IPS-18c (cell line): ENCODE results near the gene EDA2R.

Experiments
- H3K4me3 ChIP-seq: 2 replicates; pipeline ENCODE4 v1.7.0; 2013; ENCODE audit warnings: low read depth, mild to moderate bottlenecking, low read length, moderate library complexity; ENCODE audit not compliant: insufficient read depth
- H3K9me3 ChIP-seq: one replicate; pipeline ENCODE4 v1.6.1; 2013; ENCODE audit warnings: mild to moderate bottlenecking, low read length, moderate library complexity; ENCODE audit not compliant: control insufficient read depth, insufficient read depth

EDA2R gene

GRCh38 chrX:66602381-66602938, 36.4 kb downstream of the EDA2R start:
- H3K9me3 ChIP-seq, result peaks cover 2% of the 10 kb centered on the region
- no peak overlapping the region for H3K4me3 ChIP-seq

GRCh38 chrX:66601522-66601921, 37.4 kb downstream of the EDA2R start:
- Histone ChIP-seq H3K9me3 (peaks cover 2% of the 10 kb centered on the region), H3K4me3 (no peak overlapping the region)

DNA sequence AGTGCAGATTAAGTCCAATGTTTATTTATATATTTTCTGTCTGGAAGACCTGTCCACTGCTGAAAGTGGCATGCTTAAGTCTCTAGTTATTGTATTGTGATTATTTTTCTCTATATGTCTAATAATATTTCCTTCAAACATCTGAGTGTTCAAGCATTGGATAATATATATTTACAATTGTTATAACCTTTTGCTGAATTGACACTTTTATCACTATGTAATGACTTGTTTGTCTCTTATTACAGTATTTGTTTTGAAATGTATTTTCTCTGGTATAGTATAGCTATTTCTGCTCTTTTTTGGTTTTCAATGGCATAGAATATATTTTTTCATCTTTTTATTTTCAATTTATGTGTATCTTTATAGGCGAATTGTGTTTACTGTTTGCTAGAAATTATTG, 59.7 kb downstream of the EDA2R start:
- no peak overlapping the region for H3K4me3 ChIP-seq
- peaks cover 3% of the 10 kb centered on the region for H3K9me3 ChIP-seq

DNA sequence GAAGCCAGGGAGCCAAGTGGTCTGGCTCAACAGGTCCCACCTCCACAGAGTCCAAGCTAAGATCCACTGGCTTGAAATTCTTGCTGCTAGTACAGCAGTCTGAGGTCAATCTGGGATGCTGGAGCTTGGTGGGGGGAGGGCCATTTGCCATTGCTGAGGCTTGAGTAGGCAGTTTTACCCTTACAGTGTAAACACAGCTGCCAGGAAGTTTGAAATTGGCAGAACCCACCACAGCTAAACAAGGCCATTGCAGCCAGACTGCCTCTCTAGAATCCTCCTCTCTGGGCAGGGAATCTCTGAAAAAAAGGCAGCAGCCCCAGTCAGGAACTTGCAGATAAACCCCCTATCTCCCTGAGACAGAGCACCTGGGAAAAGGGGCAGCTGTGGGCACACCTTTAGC, 84.9 kb downstream of the EDA2R start:
- Histone ChIP-seq H3K9me3 (peaks cover 2% of the 10 kb centered on the region), H3K4me3 (no peak overlapping the region)

- Histone ChIP-seq H3K9me3 (peaks cover 4% of the 10 kb centered on the region), H3K4me3 (no peak overlapping the region)
Observed at GRCh38 chrX:66547847-66548369, 91.0 kb downstream of the EDA2R start.
